NCI-H460 (cell line): ENCODE measurements around the gene ARF1. TPM values are rescaled to one million over a fixed set of nuclear protein-coding genes. Genes with fewer than 3 reads are reported as not detected.
A peak's percentile ranks its signal among the peaks of the same experiment; 100 is the strongest.
"Not testable (repeated sequence)": the region's sequence is repeated elsewhere in the genome, so short reads cannot be mapped to it uniquely, and the experiment has no call there.

Source experiments
- DNase-seq: peaks from one replicate; pipeline ENCODE4 v3.0.0-alpha.2; 2016; ENCODE audit warnings: low read depth; ENCODE audit errors: extremely low read depth
- total RNA-seq: library from RNA; depleted of rRNA; stranded (reverse); fragments of >200 nt; shearing (Covaris generic); gene quantifications from 2 replicates; pipeline ENCODE4 v1.2.3, GENCODE V29; 2014

ARF1 gene
- total RNA-seq, 1 experiment from 2014 or later, result 373 TPM

DNA sequence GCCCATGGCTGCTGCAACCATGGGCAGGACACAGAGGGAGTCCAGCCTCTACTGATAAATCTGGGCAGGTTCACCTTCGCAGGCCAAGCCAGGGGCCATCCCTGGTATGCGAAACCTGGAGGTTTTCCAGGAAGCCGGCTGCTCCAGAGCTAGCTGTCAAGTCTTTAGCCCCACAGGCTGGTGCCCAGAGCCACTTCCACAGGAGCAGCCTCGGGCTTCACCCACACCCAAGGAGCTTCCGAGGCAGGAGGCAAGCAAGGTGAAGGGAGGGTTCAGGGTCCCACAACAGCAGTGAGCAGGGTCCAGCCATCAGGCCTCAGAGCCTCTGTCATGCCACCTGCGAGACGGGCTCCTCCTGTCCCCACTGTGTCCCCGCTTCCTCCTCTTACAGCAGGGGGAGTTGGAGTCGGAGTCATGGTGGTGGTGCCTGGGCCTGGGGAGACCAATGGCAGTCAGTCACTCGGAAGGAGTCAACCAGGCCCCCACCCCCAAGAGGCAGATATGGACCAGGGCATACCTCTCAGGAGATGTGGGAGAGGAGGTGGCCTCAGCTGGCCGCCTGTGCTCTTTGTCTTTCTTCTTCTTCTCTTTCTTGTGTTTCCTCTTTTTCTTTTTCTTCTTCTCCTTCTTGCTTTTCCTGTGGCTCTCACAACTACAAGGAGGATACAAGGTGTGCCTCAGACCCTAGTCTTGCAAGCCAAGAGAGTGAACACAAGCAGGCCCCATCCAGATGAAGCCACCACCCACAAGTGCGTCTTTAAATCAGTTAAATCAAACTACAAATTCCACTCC, 18.5 kb downstream of the ARF1 start:
- DNase-seq, result no peak

DNA sequence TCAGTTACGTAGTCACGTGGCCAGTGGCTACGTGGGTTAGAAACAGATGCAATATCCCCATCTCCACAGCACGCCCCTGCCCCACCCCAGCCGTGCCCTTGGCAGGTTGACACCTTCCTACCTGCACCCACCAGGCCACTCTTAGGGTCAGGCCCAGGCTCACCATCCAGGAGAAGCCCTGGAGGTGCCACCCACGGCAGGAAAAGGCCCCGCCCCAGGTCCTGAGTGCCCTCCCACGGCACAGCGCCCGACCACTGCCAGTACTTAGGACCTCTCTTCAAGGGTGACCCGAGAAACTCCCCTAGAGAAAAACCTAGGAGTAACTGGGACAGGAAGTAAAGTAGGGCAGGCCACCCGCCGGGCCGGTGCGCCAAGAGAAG, 19.1 kb downstream of the ARF1 start:
- no peak for DNase-seq

DNA sequence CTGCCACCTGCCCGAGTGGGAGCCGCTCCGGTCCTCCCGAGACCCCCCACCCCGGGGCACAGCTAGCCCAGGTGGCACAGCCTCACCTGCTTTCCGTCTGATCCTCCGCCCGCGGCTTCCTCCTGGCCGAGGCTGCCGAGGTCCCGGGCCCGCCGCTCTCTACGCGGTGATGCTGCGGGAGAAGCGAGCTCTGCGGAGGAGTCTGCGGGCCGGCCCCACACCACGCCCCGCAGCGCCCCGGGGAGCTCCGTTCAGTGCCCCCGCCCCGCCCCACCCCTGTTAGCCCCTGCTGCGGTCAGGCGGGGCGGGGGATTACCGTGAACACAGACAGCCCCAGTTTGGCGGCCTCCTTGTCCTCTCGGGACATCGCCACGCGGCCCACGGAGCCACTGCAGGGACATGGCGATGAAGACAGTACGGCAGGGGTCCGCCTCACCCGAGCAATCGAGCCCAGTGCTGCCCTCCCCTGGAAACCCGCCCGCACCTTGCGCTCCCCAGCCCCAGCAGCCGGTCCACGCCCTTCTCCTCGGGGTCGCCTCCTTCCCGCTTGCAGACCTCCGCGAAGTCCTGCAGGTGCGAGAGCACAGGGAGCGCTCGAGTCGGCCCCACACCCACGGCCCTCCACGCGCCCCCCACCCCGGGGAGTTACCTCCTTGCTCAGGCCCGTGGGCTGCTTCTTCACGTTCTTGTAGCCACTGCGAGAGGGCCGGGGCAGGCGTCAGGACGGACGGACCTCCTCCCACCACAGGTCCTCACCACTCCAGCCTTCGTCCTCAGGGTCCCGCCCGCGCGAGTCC, 19.7 kb downstream of the ARF1 start:
- no peak for DNase-seq

GRCh38 chr1:228102791-228103620, 20.5 kb downstream of the ARF1 start, which contains the start of gene C1orf35:
Gene C1orf35 (minus strand): TSS chr1:228103325. CDS start chr1:228103227, 98 bp downstream.
- peak; percentile 93 for DNase-seq

- DNase-seq, result no peak
Measured at GRCh38 chr1:228104526-228105269, 22.2 kb downstream of the ARF1 start.

DNA sequence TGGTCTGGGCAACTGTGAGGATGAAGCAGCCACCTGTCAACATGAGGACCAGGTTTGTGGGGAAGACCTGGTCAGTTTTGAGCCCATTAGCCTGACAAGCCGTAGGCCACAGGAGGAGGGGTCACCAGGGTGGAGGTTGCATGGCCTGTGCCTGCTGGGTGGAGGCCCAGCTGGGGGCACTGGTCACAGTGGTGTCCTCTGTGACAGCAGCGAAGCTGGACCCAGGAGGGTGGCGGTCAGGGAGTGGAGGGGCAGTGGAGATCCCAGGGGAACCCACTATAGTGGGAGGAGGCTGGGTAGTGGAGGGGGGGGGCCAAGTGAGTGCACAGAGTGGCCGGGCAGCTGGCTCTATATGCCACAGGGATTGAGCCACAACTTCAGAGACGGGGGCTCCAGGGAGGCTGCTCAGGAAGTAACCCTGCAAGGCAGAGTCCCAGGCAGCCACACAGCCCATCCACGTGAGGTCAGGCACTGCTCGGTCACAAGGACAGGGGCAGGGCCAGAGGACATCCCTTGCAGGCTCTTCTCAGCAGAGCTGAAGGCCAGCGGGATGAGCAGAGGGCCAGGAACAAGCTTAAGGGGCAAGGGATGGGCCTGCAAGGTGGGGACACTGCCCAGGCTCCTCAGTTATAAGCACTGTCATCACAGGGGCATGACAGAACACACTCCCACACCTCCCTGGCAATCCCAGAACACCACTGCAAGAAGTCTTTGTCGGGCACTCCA, 22.9 kb downstream of the ARF1 start:
- DNase-seq, result no peak

DNA sequence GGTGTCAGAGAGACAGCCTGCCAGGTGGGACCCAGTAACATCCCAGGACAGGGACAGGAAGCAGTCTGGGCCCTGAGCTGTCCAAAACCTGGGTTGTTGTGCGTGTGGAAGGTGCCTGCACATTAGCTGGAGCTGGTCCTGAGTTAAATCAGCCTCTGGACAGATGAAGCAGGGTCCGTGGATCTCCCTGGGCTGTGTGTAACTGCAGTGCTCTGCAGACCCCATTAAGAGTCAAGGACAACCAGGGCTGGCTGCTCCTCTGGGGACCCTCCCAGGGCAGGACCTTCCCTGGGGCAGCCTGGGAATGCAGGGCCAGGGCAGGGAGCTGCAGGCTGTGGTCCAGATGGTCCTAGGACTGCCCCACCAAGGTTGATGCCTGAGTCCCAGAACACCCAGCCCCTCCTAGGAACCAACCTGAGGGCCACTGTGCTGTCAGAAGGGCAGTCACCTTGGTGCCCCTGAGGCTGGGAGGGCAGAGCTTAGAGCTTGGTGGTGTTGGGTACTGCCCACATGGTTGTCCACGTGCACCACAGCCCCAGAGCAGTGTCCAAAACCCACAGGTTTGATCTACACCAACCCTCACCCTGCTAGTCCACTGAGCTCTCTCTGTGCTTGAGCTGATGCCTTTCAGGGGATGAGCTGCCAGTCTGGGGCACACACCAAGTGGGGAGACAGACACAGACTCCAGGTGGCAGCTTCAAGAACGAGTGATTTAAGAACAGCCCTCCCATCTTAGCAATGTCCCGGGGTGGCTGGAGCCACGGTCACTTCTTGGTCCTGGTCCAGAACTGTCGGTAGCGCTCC, 23.7 kb downstream of the ARF1 start:
- DNase-seq, result no peak

GRCh38 chr1:228106800-228107054, 24.2 kb downstream of the ARF1 start:
- DNase-seq, result no peak

- DNase-seq, result no peak
Measured at GRCh38 chr1:228107636-228108035, 25.1 kb downstream of the ARF1 start.

GRCh38 chr1:228108055-228108690, 25.7 kb downstream of the ARF1 start:
- no peak for DNase-seq

DNA sequence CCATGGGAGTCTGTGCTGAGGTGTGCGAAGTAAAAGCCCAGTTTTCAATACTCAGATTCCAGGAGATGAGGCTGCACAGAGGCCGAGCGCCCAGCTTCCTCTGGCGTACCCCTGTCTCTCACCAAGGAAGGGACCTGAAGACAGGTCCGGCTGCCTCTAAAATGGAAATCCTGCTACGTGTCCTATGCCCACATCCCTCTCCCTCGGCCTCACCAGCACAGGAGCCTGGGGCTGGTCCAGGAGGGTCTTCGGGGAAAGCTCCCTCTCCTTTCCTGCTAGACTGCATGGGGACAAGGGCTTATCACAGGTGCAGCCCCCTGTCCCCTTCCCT, 26.2 kb downstream of the ARF1 start:
- DNase-seq, result no peak

DNA sequence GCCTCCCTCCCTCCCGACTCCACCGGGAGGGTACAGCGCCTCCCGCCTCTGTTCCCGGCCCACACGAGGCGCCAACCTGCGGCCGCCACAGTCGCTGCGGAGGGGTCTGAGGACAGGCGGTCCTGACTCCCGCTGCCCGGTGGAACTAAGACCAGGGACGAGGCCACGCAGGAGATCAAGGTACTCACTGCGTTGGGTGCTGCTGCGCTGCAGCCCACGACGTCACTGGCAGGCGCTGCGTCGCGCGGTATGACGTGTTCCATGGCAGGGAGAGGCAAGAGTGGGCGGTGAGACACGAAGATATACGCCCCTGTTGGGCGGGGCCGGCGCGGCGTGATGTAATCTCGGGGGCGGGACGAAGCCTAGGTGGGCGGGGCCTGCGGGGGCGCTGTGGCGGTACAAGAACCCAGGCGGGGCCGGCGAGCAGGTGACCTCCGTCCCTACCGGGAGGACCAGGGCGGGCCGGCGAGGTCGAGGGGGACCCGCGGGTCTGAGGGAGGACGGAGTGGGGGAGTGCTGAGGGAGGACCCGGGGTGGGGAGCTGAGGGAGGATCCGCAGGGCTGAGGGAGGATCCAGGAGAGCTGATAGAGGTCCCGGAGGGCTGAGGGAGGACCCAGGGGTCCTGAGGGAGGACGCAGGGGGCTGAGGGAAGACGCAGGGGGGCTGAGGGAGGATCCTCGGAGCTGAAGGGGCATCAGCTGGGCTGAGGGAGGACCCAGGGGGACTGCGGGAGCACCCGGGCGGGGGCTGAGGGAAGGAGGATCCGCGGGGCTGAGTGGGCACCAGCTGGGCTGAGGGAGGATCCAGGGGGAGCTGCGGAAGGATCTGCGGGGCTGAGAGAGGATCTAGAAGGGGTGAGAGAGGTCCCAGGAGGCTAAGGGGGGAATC, 26.8 kb downstream of the ARF1 start, which contains the start of gene MRPL55:
Gene MRPL55 (minus strand): TSS at position 227 of the 889 bp plus-strand sequence. CDS start 1,039 bp downstream, outside the sequence.
- peak; percentile 98 for DNase-seq

- no peak for DNase-seq
Measured at GRCh38 chr1:228109962-228110488, 27.5 kb downstream of the ARF1 start.

DNA sequence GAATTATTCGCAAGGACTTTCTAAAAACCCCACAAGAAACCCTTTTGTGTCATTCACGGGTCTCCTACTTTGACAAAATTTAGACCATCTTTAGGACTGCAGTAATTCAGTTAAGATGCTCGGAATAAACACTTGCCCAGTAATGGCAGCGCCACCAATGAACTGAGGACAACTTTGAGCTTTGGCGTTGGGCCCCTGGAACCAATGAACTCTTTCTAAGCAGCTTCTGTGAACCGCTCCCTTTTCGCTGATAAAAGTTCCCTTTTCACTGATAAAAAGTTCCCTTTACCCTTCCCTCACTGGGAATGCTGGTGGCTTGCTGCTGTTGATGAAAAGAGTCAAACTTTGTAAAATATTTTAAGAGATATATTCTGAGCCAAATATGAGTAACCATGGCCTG, 28.0 kb downstream of the ARF1 start:
- no peak for DNase-seq

- not testable (repeated sequence) for DNase-seq
Measured at GRCh38 chr1:228111315-228111714, 28.8 kb downstream of the ARF1 start.

GRCh38 chr1:228112167-228112566, 29.7 kb downstream of the ARF1 start:
- no peak for DNase-seq

DNA sequence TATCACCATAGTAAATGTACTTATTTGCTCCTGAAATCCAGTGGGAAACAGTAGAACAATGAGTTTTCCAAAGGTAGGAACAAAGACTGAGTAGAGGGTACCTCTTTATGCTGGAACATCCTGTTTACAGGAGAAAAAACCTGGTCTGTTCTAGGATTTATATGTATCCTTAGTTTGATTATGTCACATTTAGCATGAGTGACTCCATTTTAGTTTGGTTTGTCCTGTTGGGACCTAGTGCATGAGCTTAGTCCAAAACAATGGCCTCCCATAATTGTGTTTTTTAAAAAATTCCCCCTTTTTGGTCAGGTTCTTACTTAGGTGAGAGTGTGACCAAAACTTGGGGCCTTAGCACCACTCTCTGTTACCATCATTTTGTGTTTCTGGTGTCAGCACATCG, 30.1 kb downstream of the ARF1 start:
- no peak for DNase-seq
